WTC11 (cell line): ENCODE data around the gene PAX4. TPM values are rescaled to one million over a fixed set of nuclear protein-coding genes. Genes with fewer than 3 reads are reported as not detected.

Experiments
- ATAC-seq: fragments of 200-7000 bp; cut with Tn5 transposase; 2 replicates; pipeline ENCODE4 v1.10.0; 2021; ENCODE audit warnings: mild to moderate bottlenecking, moderate library complexity
- CTCF ChIA-PET: fragments of 300-600 bp; sonication (Branson Sonifier 250); formaldehyde crosslinking; loops from one replicate; lab custom pipeline; 2021; ENCODE audit warnings: antibody characterized with exemption; lab: Charles Lee
- POLR2A ChIA-PET: fragments of 350-600 bp; sonication (Branson Sonifier 250); formaldehyde crosslinking; loops from one replicate; lab custom pipeline; 2021; ENCODE audit warnings: antibody characterized with exemption; lab: Charles Lee
- DNase-seq: peaks from one replicate; pipeline ENCODE4 v3.0.0; 2021; ENCODE audit warnings: low spot score
- H3K27ac Mint-ChIP-seq: 2 replicates; pipeline ENCODE4 v1.8.0; 2021; ENCODE audit warnings: mixed read lengths
- H3K27me3 Mint-ChIP-seq: 2 replicates; pipeline ENCODE4 v1.8.0; 2021; ENCODE audit warnings: low read depth, mild to moderate bottlenecking, moderate library complexity, mixed read lengths
- H3K36me3 Mint-ChIP-seq: 2 replicates; pipeline ENCODE4 v1.8.0; 2021; ENCODE audit warnings: mixed read lengths
- H3K4me1 Mint-ChIP-seq: 2 replicates; pipeline ENCODE4 v1.8.0; 2022; ENCODE audit warnings: mixed read lengths
- H3K4me3 Mint-ChIP-seq: 2 replicates; pipeline ENCODE4 v1.8.0; 2021; ENCODE audit warnings: mild to moderate bottlenecking, moderate library complexity, mixed read lengths
- H3K9me3 Mint-ChIP-seq: 2 replicates; pipeline ENCODE4 v1.8.0; 2021; ENCODE audit warnings: mixed read lengths
- ATF1 ChIP-seq: sonication (generic); formaldehyde crosslinking; IDR thresholded peaks from 2 replicates; pipeline ENCODE4 v1.8.1; 2023; ENCODE audit warnings: mild to moderate bottlenecking, moderate library complexity, missing genetic modification reagents
- CDX4 ChIP-seq: fragments of 250-450 bp; sonication (Bioruptor Pico); IDR thresholded peaks from 2 replicates; pipeline ENCODE4 v1.9.0; 2021; ENCODE audit warnings: moderate library complexity, mild to moderate bottlenecking, inconsistent platforms, borderline replicate concordance
- CREM ChIP-seq: sonication (generic); formaldehyde crosslinking; IDR thresholded peaks from 2 replicates; pipeline ENCODE4 v1.8.1; 2022; ENCODE audit warnings: mild to moderate bottlenecking, missing genetic modification reagents, moderate library complexity
- ELF4 ChIP-seq: sonication (generic); formaldehyde crosslinking; IDR thresholded peaks from 2 replicates; pipeline ENCODE4 v1.8.1; 2022; ENCODE audit warnings: low read depth, mild to moderate bottlenecking, moderate library complexity, missing genetic modification reagents
- FOXJ3 ChIP-seq: sonication (generic); formaldehyde crosslinking; IDR thresholded peaks from 2 replicates; pipeline ENCODE4 v1.9.0; 2021; ENCODE audit warnings: missing genetic modification reagents, mild to moderate bottlenecking, borderline replicate concordance
- FOXP4 ChIP-seq: sonication (generic); formaldehyde crosslinking; IDR thresholded peaks from 2 replicates; pipeline ENCODE4 v1.8.0; 2022; ENCODE audit warnings: mild to moderate bottlenecking, missing genetic modification reagents
- SMAD4 ChIP-seq: sonication (generic); formaldehyde crosslinking; IDR thresholded peaks from 2 replicates; pipeline ENCODE4 v1.8.0; 2022; ENCODE audit warnings: mild to moderate bottlenecking, missing genetic modification reagents
- ZBTB21 ChIP-seq: sonication (generic); formaldehyde crosslinking; IDR thresholded peaks from 2 replicates; pipeline ENCODE4 v1.8.1; 2023; ENCODE audit warnings: mild to moderate bottlenecking, missing genetic modification reagents, borderline replicate concordance
- ZNF219 ChIP-seq: sonication (generic); formaldehyde crosslinking; IDR thresholded peaks from 2 replicates; pipeline ENCODE4 v1.8.0; 2023; ENCODE audit warnings: missing genetic modification reagents, mild to moderate bottlenecking, borderline replicate concordance
- total RNA-seq: library from RNA; stranded (reverse); gene quantifications from 3 replicates; pipeline ENCODE4 v1.2.3, GENCODE V29; 2021
- TF ChIP-seq, protein P1 (sequence below): sonication (generic); formaldehyde crosslinking; IDR thresholded peaks from 2 replicates; pipeline ENCODE4 v1.8.1; 2022; ENCODE audit warnings: low read depth, missing genetic modification reagents, borderline replicate concordance
- TF ChIP-seq, protein P2 (sequence below): sonication (generic); formaldehyde crosslinking; IDR thresholded peaks from 2 replicates; pipeline ENCODE4 v1.8.0; 2022; ENCODE audit warnings: mild to moderate bottlenecking, missing genetic modification reagents
- TF ChIP-seq, protein P3 (sequence below): fragments of 250-450 bp; sonication (Bioruptor Pico); IDR thresholded peaks from 2 replicates; pipeline ENCODE4 v1.9.0; 2021; ENCODE audit warnings: mild to moderate bottlenecking
- TF ChIP-seq, protein P4 (sequence below): fragments of 250-450 bp; sonication (Bioruptor Pico); conservative IDR thresholded peaks from 2 replicates; pipeline ENCODE4 v1.9.0; 2021; ENCODE audit warnings: mild to moderate bottlenecking

The PAX4 gene
- total RNA-seq, 1 experiment from 2014 or later = not detected

GRCh38 chr7:127591189-127591588, 26.8 kb downstream of the PAX4 start:
- Mint-ChIP-seq H3K27ac (no peak overlapping the region), H3K4me1 (peaks cover 13% of the 10 kb centered on the region), H3K36me3 (peaks cover 23% of the 10 kb centered on the region), H3K4me3 (no peak overlapping the region), H3K27me3 (peaks cover 25% of the 10 kb centered on the region), H3K9me3 (no peaks in the 10 kb centered on the region)
- no peak for ATAC-seq
- DNase-seq = no peak
- ChIA-PET CTCF (no interaction called here), POLR2A (no interaction called here)
- TF ChIP-seq FOXJ3 (CRISPR knock-in tag) (no peak), ELF4 (CRISPR knock-in tag) (no peak), ZBTB21 (CRISPR knock-in tag) (no peak), SMAD4 (no peak), ZNF219 (CRISPR knock-in tag) (no peak), CREM (CRISPR knock-in tag) (no peak), ATF1 (CRISPR knock-in tag) (no peak)
- TF ChIP-seq, protein P1, sequence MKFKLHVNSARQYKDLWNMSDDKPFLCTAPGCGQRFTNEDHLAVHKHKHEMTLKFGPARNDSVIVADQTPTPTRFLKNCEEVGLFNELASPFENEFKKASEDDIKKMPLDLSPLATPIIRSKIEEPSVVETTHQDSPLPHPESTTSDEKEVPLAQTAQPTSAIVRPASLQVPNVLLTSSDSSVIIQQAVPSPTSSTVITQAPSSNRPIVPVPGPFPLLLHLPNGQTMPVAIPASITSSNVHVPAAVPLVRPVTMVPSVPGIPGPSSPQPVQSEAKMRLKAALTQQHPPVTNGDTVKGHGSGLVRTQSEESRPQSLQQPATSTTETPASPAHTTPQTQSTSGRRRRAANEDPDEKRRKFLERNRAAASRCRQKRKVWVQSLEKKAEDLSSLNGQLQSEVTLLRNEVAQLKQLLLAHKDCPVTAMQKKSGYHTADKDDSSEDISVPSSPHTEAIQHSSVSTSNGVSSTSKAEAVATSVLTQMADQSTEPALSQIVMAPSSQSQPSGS (CRISPR knock-in tag) = no peak
- TF ChIP-seq, protein P2, sequence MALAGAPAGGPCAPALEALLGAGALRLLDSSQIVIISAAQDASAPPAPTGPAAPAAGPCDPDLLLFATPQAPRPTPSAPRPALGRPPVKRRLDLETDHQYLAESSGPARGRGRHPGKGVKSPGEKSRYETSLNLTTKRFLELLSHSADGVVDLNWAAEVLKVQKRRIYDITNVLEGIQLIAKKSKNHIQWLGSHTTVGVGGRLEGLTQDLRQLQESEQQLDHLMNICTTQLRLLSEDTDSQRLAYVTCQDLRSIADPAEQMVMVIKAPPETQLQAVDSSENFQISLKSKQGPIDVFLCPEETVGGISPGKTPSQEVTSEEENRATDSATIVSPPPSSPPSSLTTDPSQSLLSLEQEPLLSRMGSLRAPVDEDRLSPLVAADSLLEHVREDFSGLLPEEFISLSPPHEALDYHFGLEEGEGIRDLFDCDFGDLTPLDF = no peak
- TF ChIP-seq, protein P3, sequence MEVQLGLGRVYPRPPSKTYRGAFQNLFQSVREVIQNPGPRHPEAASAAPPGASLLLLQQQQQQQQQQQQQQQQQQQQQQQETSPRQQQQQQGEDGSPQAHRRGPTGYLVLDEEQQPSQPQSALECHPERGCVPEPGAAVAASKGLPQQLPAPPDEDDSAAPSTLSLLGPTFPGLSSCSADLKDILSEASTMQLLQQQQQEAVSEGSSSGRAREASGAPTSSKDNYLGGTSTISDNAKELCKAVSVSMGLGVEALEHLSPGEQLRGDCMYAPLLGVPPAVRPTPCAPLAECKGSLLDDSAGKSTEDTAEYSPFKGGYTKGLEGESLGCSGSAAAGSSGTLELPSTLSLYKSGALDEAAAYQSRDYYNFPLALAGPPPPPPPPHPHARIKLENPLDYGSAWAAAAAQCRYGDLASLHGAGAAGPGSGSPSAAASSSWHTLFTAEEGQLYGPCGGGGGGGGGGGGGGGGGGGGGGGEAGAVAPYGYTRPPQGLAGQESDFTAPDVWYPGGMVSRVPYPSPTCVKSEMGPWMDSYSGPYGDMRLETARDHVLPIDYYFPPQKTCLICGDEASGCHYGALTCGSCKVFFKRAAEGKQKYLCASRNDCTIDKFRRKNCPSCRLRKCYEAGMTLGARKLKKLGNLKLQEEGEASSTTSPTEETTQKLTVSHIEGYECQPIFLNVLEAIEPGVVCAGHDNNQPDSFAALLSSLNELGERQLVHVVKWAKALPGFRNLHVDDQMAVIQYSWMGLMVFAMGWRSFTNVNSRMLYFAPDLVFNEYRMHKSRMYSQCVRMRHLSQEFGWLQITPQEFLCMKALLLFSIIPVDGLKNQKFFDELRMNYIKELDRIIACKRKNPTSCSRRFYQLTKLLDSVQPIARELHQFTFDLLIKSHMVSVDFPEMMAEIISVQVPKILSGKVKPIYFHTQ = no peak

DNA sequence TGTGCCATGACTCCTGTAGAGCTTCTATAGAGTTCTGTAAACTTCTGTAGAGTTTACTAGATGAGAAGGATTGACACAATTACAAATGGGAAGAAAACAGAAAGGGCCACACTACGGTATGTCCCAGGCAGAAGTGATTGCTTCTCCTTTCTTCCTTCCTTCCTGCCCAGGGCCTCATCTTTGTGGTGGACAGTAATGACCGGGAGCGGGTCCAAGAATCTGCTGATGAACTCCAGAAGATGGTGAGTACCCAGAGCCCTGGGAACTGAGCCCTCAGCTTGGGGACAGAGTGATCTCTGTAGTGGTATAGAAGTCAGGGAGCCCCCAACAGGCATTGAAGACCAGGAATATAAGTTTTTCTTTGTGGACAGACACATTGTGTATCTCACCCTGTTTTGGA, 28.0 kb downstream of the PAX4 start:
- H3K4me3 Mint-ChIP-seq = peak overlapping the region; percentile 39
- ChIA-PET CTCF (interaction anchor here (2.8 kb wide), 1 partner anchor 39 kb away, joined by 43 read pairs; no protein-coding TSS in a partner anchor), POLR2A (interaction anchor here (0.7 kb wide), 1 partner anchor 137 kb away, joined by 4 read pairs; no protein-coding TSS in a partner anchor)
- no peak for DNase-seq
- peaks cover 27% of the 10 kb centered on the region for H3K27me3 Mint-ChIP-seq
- TF ChIP-seq, protein P3 = no peak
- TF ChIP-seq ELF4 (CRISPR knock-in tag) (no peak), CDX4 (no peak), FOXP4 (CRISPR knock-in tag) (no peak)
- TF ChIP-seq, protein P4, sequence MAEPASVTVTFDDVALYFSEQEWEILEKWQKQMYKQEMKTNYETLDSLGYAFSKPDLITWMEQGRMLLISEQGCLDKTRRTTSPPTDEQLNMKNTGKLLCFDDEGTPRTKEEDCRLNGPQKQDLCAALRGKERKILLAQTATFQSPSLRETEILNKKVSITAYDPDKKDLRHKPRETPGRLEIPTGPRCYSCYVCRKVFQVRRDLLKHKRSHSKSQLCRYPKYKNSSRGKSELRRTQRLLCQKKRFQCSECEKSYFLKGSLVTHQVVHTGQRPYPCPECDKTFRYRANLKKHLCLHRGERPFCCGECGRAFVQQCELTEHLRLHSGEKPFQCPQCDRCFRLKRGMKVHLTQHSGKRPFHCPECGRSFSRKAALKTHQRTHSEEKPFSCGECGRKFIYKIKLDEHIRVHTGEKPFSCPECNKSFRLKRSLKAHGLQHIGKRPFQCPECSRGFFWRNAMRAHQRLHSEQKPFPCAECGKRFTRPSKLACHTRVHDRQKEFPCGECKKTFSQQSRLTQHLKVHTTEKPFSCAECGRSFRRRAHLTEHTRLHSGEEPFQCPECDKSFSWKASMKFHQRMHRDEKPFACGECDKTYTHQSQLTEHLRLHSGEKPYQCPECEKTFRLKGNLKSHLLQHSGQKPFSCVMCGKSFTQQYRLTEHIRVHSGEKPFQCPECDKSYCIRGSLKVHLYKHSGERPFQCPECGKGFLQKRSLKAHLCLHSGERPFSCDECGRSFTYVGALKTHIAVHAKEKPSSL (CRISPR knock-in tag) = no peak
- peaks cover 20% of the 10 kb centered on the region for H3K4me1 Mint-ChIP-seq
- H3K36me3 Mint-ChIP-seq = peaks cover 23% of the 10 kb centered on the region
- no peak for ATAC-seq
- H3K27ac Mint-ChIP-seq = no peak overlapping the region
- no peaks in the 10 kb centered on the region for H3K9me3 Mint-ChIP-seq
